GM19240 (cell line): ENCODE data around the gene CEP170.

Source experiments
- DNase-seq: peaks from one replicate; pipeline ENCODE4 v3.0.0; 2011; ENCODE audit warnings: low spot score; ENCODE audit not compliant: insufficient read length

CEP170 gene

GRCh38 chr1:243268751-243269460 is 13.8 kb upstream of the CEP170 start:
- DNase-seq, result no peak

GRCh38 chr1:243267914-243268653 is 13.0 kb upstream of the CEP170 start:
- DNase-seq, result no peak

GRCh38 chr1:243267471-243267880 is 12.4 kb upstream of the CEP170 start:
- no peak for DNase-seq

- no peak for DNase-seq
These were observed 11.2 kb upstream of the CEP170 start for GRCh38 chr1:243266231-243266630.

GRCh38 chr1:243264717-243265116 is 9.6 kb upstream of the CEP170 start:
- no peak for DNase-seq

- no peak for DNase-seq
These were observed 6.3 kb upstream of the CEP170 start for GRCh38 chr1:243261390-243261789.

GRCh38 chr1:243260221-243260880 is 5.3 kb upstream of the CEP170 start:
- no peak for DNase-seq

GRCh38 chr1:243258731-243259130 is 3.6 kb upstream of the CEP170 start:
- DNase-seq, result no peak

- DNase-seq, result no peak
These were observed 2.1 kb upstream of the CEP170 start for GRCh38 chr1:243257189-243257588.

- DNase-seq, result no peak
These were observed 1.5 kb upstream of the CEP170 start for GRCh38 chr1:243256590-243256989.

GRCh38 chr1:243255791-243256512 is 871 bp upstream of the CEP170 start, which contains the start of gene SDCCAG8:
TSS of gene SDCCAG8 (plus strand) at chr1:243256041. CDS start at chr1:243256174, 133 bp downstream.
- peak; percentile 66 for DNase-seq

GRCh38 chr1:243254233-243254926 is 701 bp downstream of the CEP170 start:
- no peak for DNase-seq

- no peak for DNase-seq
These were observed 1.2 kb downstream of the CEP170 start for GRCh38 chr1:243253926-243254232.

GRCh38 chr1:243253211-243253925 is 1.7 kb downstream of the CEP170 start:
- no peak for DNase-seq

GRCh38 chr1:243251539-243251938 is 3.5 kb downstream of the CEP170 start:
- DNase-seq, result no peak

- no peak for DNase-seq
These were observed 5.0 kb downstream of the CEP170 start for GRCh38 chr1:243250102-243250501.

GRCh38 chr1:243249214-243249613 is 5.9 kb downstream of the CEP170 start:
- DNase-seq, result no peak

- no peak for DNase-seq
These were observed 7.2 kb downstream of the CEP170 start for GRCh38 chr1:243247901-243248300.

- no peak for DNase-seq
These were observed 8.2 kb downstream of the CEP170 start for GRCh38 chr1:243246916-243247315.

GRCh38 chr1:243244432-243244841 is 10.6 kb downstream of the CEP170 start:
- DNase-seq, result no peak
